ENCODE data around the gene CCND2.
"Not testable (repeated sequence)": the region's sequence is repeated elsewhere in the genome, so short reads cannot be mapped to it uniquely, and the experiment has no call there.

Gene CCND2

GRCh38 chr12:4273652-4274395 lies at the start of gene CCND2:
TSS of gene CCND2 (plus strand) at chr12:4273762. CDS start at chr12:4274041, 279 bp downstream.
- DNase-seq (ENCODE audit: low read depth, low spot score): peak; percentile 37

GRCh38 chr12:4224206-4224889 lies 49.2 kb upstream of the CCND2 start:
- DNase-seq (ENCODE audit: low read depth, low spot score): no peak

GRCh38 chr12:4225571-4225970 lies 48.0 kb upstream of the CCND2 start:
- no peak for DNase-seq (ENCODE audit: low read depth, low spot score)

- no peak for DNase-seq (ENCODE audit: low read depth, low spot score)
Observed at GRCh38 chr12:4227046-4227445, 46.5 kb upstream of the CCND2 start.

GRCh38 chr12:4228122-4228580 lies 45.4 kb upstream of the CCND2 start:
- no peak for DNase-seq (ENCODE audit: low read depth, low spot score)

GRCh38 chr12:4230526-4230925 lies 43.0 kb upstream of the CCND2 start:
- DNase-seq (ENCODE audit: low read depth, low spot score): no peak

- DNase-seq (ENCODE audit: low read depth, low spot score): no peak
Observed at GRCh38 chr12:4238577-4238976, 35.0 kb upstream of the CCND2 start.

GRCh38 chr12:4239746-4240145 lies 33.8 kb upstream of the CCND2 start:
- no peak for DNase-seq (ENCODE audit: low read depth, low spot score)

- DNase-seq (ENCODE audit: low read depth, low spot score): no peak
Observed at GRCh38 chr12:4240161-4240783, 33.3 kb upstream of the CCND2 start.

- DNase-seq (ENCODE audit: low read depth, low spot score): no peak
Observed at GRCh38 chr12:4240981-4241380, 32.6 kb upstream of the CCND2 start.

- no peak for DNase-seq (ENCODE audit: low read depth, low spot score)
Observed at GRCh38 chr12:4241592-4241991, 32.0 kb upstream of the CCND2 start.

GRCh38 chr12:4242595-4242994 lies 31.0 kb upstream of the CCND2 start:
- DNase-seq (ENCODE audit: low read depth, low spot score): no peak

GRCh38 chr12:4243091-4243490 lies 30.5 kb upstream of the CCND2 start:
- DNase-seq (ENCODE audit: low read depth, low spot score): no peak

GRCh38 chr12:4243491-4244100 lies 30.0 kb upstream of the CCND2 start:
- not testable (repeated sequence) for DNase-seq (ENCODE audit: low read depth, low spot score)

GRCh38 chr12:4244868-4245267 lies 28.7 kb upstream of the CCND2 start:
- DNase-seq (ENCODE audit: low read depth, low spot score): no peak

GRCh38 chr12:4245446-4245845 lies 28.1 kb upstream of the CCND2 start:
- DNase-seq (ENCODE audit: low read depth, low spot score): no peak

- no peak for DNase-seq (ENCODE audit: low read depth, low spot score)
Observed at GRCh38 chr12:4246116-4246515, 27.4 kb upstream of the CCND2 start.

- DNase-seq (ENCODE audit: low read depth, low spot score): no peak
Observed at GRCh38 chr12:4250691-4251090, 22.9 kb upstream of the CCND2 start.

- DNase-seq (ENCODE audit: low read depth, low spot score): no peak
Observed at GRCh38 chr12:4251216-4251891, 22.2 kb upstream of the CCND2 start.

GRCh38 chr12:4251967-4252366 lies 21.6 kb upstream of the CCND2 start:
- no peak for DNase-seq (ENCODE audit: low read depth, low spot score)

GRCh38 chr12:4252601-4253000 lies 21.0 kb upstream of the CCND2 start:
- DNase-seq (ENCODE audit: low read depth, low spot score): no peak
